BJ (cell line): ENCODE measurements around the gene GOLGA2. TPM values are rescaled to one million over a fixed set of nuclear protein-coding genes. Genes with fewer than 3 reads are reported as not detected.

Source experiments
- CTCF ChIA-PET: fragments of 350-600 bp; formaldehyde crosslinking; extraction: SDS; loops from one replicate; lab custom pipeline; 2021; ENCODE audit warnings: antibody characterized with exemption, inconsistent platforms; lab: Yijun Ruan, JAX
- POLR2A ChIA-PET: fragments of 300-600 bp; sonication (Branson Sonifier 250); formaldehyde crosslinking; extraction: SDS; loops from one replicate; lab custom pipeline; 2021; ENCODE audit warnings: antibody characterized with exemption; lab: Charles Lee
- DNase-seq: peaks from one replicate; pipeline ENCODE4 v3.0.0-alpha.2; 2011; ENCODE audit warnings: low read depth
- H3K27me3 ChIP-seq: 2 replicates; pipeline ENCODE4 v1.6.0; 2011; ENCODE audit warnings: low read length; ENCODE audit not compliant: control insufficient read depth, insufficient read depth
- H3K36me3 ChIP-seq: 2 replicates; pipeline ENCODE4 v1.5.1; 2011; ENCODE audit warnings: low read length; ENCODE audit not compliant: control insufficient read depth, insufficient read depth
- H3K4me3 ChIP-seq: 2 replicates; pipeline ENCODE4 v1.5.1; 2011; ENCODE audit warnings: low read depth, mild to moderate bottlenecking, control low read depth, low read length
- CTCF ChIP-seq: IDR thresholded peaks from 2 replicates; pipeline ENCODE4 v1.5.1; 2011; ENCODE audit warnings: low read depth, mild to moderate bottlenecking, control low read depth, inconsistent platforms, low read length, moderate library complexity; ENCODE audit not compliant: insufficient read depth
- polyA plus RNA-seq: library from polyadenylated mRNA; depleted of rRNA; stranded (reverse); fragments of >200 nt; gene quantifications from 2 replicates; pipeline ENCODE4 v1.2.3, GENCODE V29; 2011

Gene GOLGA2
- polyA plus RNA-seq, 1 experiment: 91.1 TPM

- Histone ChIP-seq H3K27me3 (no peaks in the 10 kb centered on the region), H3K4me3 (peak overlapping the region; percentile 47), H3K36me3 (peaks cover 2% of the 10 kb centered on the region)
- no peak for DNase-seq
- no peak for TF ChIP-seq CTCF
- ChIA-PET CTCF (no interaction called here), POLR2A (interaction anchor here (0.6 kb wide), 1 partner anchor 474 kb away, joined by 4 read pairs; no protein-coding TSS in a partner anchor)
Measured at GRCh38 chr9:128249908-128250838, 25.6 kb downstream of the GOLGA2 start.

- H3K27me3 ChIP-seq: no peaks in the 10 kb centered on the region
- peaks cover 2% of the 10 kb centered on the region for H3K36me3 ChIP-seq
- no peak for DNase-seq
- ChIA-PET CTCF (no interaction called here), POLR2A (no interaction called here)
- no peak for TF ChIP-seq CTCF
- no peak overlapping the region for H3K4me3 ChIP-seq
Measured at GRCh38 chr9:128249558-128249907, 26.3 kb downstream of the GOLGA2 start.

GRCh38 chr9:128247226-128247803, 28.5 kb downstream of the GOLGA2 start:
- ChIA-PET POLR2A (no interaction called here), CTCF (interaction anchor here (0.7 to 3.0 kb wide), 2 partner anchors 8 to 1597 kb away, joined by 3 to 15 read pairs; no protein-coding TSS in a partner anchor)
- H3K4me3 ChIP-seq: no peak overlapping the region
- no peaks in the 10 kb centered on the region for H3K27me3 ChIP-seq
- DNase-seq: no peak
- TF ChIP-seq CTCF: no peak
- no peaks in the 10 kb centered on the region; the same call in 1 of the 2 replicates for H3K36me3 ChIP-seq

GRCh38 chr9:128246471-128246870, 29.3 kb downstream of the GOLGA2 start:
- no peak for TF ChIP-seq CTCF
- CTCF ChIA-PET: interaction anchor here (0.6 to 3.0 kb wide), 3 partner anchors 8 to 705 kb away, joined by 3 to 15 read pairs (median 3); no protein-coding TSS in a partner anchor
- DNase-seq: no peak
- Histone ChIP-seq H3K27me3 (no peaks in the 10 kb centered on the region), H3K4me3 (no peak overlapping the region), H3K36me3 (no peaks in the 10 kb centered on the region; the same call in 1 of the 2 replicates)
- POLR2A ChIA-PET: no interaction called here
